Stimulated activated CD4-positive, alpha-beta T cell treated with anti-CD3 and anti-CD28 coated beads, TNF-alpha, amount 100 ng/mL, for 4 hours (primary cell): ENCODE data around the gene MAPT.
"Not testable (repeated sequence)": the region's sequence is repeated elsewhere in the genome, so short reads cannot be mapped to it uniquely, and the experiment has no call there.

Source experiments
- DNase-seq, 3 experiments: peaks; one replicate each; pipeline ENCODE4 v3.0.0-alpha.2; 2020; ENCODE audit warnings: low read depth in 3 of 3

The MAPT gene

DNA sequence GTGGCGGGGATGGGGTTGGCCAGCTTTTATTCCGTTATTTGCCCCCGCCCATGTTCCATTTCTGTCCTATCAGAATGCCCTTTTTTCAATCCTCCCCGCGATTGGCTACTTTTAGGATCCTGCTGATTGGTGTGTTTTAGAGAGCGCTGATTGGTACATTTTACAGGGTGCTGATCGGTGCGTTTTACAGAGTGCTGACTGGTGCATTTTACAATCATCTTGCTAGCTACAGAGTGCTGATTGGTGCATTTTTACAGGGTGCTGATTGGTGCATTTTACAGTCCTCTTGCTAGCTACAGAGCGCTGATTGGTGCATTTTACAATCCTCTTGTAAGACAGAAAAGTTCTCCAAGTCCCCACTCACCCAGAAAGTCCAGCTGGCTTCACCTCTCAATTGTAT is 32.2 kb upstream of the MAPT start:
- not testable (repeated sequence) for DNase-seq

DNA sequence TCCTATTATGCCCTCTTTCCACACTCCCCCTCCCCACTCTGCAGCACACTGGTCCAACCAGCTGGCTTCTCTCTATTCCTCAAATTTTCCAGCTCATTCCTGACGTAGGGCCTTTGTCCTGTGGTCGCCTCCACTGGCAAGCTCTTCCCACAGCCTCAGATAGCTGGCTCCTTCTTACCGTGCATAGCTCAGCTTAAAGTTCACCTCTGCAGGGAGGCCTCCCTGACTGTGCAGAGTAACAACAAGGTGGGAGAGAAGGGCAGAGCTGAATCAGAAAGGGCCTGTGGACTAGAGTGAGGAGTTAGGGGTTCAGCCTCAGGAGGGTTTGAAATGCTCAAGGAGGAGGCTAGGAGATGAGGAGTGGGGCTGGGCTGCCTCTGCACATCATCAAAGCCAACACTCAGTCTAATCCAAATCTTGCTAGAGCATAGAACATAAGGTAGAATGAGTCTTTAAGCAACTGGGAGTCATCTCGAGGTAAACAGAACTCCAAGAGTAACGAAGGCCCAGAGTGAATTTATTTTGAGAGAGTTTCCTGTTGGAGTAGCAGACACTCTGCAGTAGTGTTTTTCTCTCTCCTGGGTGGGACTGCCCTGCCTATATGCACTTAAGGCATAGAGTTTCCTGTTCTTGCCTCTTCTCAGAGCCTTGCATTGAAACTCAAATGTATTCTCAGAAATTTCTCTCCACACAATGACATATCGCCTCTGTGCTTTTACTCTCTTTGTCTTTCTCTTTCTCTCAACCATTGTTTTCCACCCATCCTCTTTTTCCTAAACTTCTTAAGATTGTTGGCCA is 30.3 kb upstream of the MAPT start:
- no peak for DNase-seq

- no peak for DNase-seq
Measured at GRCh38 chr17:45867171-45867570, 27.2 kb upstream of the MAPT start.

DNA sequence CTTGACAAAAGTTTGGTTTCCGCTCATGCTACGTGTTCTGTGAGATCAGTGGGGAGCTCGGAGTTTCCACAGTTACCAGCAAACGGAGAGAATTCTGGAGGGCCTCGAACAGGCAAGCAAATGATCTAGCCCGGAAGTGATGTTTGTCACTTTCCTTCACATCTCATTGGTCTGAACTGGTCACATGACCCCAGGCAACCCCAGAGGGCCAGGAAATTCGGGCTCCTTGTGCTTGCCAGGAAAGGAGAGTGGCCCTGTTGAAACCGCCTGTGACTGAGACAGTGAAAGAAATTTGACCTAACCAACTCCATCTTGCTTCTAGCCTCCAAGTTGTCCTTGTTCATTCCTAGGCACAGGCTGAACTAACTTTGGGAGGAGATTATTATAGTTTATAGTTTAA is 26.7 kb upstream of the MAPT start:
- no peak for DNase-seq

DNA sequence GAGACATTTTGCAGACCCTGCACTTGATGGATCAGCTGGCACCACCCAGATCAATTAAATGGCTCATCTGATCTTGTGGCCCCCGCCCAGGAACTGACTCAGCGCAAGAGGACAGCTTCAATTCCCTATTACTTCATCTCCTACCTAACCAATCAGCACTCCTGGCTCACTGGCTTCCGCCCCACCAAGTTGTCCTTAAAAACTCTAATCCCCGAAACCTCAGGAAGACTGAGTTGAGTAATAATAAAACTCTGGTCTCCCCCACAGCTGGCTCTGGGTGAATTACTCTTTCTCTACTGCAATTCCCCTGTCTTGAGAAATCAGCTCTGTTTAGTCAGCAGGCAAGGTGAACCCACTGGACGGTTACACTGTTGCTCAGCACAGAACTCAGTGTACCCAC is 26.1 kb upstream of the MAPT start:
- DNase-seq: no peak

DNA sequence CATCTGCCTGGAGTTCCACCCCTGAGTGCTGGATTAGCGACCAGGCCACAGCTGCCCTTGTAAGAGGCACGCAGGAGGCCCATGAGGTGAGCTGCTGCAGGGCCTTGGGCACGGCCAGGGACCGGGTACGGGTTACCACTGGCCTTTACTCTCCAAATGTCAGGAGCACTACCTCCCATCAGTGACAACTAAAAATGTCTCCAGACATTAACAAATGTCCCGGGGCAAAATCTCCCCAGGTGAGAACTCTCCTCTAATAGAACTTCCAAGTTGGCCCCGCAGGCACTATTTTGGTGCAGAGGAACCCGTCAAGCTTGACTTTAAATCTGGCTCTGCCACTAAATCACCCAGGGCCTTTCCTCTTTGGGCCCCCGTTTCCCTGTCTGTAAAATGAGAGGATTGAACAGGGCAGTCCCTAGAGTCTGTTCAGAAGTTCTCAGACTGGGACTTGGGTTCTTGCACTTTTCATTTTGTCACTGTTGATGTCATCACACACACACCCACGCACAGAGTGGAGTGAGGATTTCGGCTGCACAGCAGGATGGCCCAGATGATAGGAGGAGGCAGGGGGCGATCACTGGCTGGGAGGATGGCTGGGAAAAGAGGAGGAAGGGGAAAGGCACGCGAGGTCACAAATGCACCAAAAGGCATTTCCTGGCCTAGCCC is 24.5 kb upstream of the MAPT start:
- DNase-seq: no peak

DNA sequence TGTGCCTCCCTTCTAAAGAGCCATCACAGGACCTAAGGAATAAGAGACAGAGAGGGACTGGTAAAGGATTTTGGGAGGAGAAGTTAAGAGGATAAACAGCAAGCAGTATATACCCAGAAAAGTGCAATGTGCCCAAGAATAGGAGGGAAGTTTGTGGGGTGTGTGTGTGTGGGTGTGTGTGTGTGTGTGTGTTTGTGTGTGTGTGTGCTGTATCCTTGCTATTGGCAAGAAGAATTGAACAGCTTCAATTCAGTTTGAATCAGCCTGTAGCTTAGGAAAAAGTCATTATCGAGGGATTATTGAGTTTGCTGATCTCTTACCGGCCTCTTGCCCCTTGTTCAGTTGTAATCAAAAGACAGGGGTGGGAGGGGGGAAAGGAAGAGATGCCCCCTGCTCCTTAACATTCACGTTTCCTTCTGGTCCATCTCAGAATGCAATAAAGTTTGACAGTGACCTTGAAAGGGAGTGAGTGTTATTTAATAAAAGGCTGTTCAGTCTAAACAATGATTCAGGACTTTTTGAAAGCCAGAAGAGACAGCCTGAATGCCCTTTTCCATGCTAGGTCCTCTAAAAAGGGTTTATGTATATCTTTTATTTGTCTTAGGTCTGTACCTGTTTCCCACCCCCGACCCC is 23.9 kb upstream of the MAPT start:
- no peak for DNase-seq

- no peak for DNase-seq
Measured at GRCh38 chr17:45871718-45872117, 22.6 kb upstream of the MAPT start.

GRCh38 chr17:45873728-45874127 is 20.6 kb upstream of the MAPT start:
- no peak for DNase-seq

GRCh38 chr17:45874151-45874550 is 20.2 kb upstream of the MAPT start:
- no peak for DNase-seq

GRCh38 chr17:45876539-45876938 is 17.8 kb upstream of the MAPT start:
- no peak for DNase-seq

GRCh38 chr17:45877467-45877866 is 16.9 kb upstream of the MAPT start:
- DNase-seq: no peak

GRCh38 chr17:45883063-45883462 is 11.3 kb upstream of the MAPT start:
- DNase-seq: no peak

DNA sequence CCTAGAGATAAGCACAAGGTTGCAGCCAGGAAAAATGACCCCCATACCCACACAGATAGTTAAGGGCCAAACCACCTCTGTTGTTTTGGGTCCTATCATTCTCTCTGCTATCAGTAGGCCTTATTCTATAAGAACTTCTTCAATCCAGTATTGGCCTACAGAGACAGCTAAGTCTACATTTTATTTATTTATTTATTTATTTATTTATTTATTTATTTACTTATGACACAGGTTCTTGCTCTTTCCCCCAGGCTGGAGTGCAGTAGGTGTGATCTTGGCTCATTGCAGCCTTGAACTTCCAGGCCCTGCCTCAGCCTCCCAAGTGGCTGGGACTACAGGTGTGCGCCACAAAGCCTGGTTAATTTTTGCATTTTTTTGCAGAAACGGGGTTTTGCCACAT is 7.5 kb upstream of the MAPT start:
- no peak for DNase-seq

DNA sequence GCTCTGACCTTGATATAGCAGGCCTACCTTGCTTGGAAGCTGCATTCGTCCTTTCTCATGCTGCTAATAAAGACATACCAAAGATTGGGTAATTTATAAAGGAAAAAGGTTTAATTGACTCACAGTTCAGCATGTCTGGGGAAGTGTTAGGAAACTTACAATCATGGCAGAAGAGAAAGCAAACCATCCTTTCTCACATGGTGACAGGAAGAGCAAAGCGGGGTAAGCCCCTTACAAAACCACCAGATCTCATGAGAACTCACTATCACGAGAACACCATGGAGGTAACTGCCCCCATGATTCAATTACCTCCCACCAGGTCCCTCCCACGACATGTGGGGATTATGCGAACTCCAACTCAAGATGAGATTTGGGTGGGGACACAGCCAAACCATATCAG is 6.0 kb upstream of the MAPT start:
- DNase-seq: no peak

DNA sequence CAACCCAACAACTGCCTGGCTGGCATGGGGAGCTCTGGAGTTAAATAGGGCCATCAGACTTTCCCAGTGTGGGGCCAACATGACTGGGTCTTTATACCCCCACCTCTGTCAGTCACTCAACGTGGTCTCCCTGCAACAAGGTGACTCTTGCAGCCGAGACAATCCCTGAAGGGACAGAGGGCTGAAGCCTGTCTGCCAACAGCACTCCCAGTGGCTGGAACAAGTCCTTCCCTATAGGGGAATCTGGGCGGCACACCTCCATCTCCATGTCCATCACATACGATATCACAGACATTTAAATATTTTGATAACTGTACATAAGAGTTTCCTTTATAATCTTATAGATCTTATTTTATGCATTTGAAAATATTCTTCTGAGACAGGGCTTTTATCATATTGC is 4.8 kb upstream of the MAPT start:
- no peak for DNase-seq

GRCh38 chr17:45893725-45894021 is 681 bp upstream of the MAPT start:
- DNase-seq: no peak

DNA sequence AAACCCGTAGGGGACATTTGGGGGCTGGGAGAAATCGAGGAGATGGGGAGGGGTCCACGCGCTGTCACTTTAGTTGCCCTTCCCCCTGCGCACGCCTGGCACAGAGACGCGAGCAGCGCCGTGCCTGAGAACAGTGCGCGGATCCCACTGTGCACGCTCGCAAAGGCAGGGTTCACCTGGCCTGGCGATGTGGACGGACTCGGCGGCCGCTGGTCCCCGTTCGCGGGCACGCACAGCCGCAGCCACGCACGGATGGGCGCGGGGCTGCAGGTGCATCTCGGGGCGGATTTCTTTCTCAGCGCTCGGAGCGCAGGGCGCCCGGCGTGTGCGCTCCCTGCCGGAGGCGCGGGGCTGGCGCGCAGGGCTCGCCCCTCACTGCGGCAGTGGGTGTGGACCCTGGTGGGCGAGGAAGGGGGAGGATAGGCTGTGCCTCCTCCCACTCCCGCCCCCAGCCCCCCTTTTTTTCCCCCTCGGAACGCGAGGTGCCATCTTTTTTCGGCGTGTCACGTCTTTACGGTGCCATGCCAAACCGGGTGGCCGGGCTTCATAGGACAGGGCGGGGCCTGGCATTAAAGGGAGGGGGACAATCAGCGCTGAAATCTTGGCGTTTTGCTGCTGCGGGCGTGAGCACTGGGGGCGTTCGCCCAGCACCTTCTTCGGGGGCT is 1.1 kb downstream of the MAPT start:
- peak in 2 of 3 experiments; percentile 12 to 27 for DNase-seq

DNA sequence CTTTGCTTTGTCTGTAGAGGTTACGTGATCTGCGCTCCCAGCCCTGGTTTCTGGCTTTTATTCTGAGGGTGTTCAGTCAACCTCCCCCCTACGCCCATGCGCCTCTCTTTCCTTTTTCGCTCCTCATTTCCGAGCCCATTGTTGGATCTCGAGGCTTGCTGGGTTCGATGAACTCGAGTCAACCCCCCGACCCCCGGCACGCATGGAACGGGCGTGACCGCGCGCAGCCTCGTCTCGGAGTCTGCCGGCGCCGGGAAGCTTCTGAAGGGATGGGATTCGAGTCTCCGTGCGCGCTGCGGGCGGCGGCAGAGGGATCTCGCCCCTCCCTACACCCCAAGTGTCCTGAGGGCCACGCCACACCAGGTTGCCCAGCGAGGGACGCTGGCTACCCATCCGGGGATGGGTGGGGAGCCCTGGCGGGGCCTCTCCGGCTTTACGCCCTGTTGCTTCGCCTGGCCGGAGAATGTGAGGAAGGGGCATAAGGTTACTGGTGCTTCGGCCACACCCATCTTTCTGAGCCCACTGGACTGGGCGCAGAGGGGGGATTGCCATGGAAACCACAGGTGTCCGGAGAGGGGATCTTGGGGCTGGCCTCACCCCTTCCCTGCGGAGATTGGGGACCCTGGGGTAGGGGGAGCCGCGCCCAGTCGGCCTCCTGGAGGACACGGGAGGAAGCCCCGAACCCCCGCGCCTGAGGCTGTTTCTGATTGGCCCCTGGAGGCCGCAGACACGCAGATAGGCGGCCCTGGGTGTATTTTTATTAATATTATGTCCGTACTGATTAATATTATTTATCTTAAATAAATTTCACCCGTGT is 1.8 kb downstream of the MAPT start:
- no peak for DNase-seq

DNA sequence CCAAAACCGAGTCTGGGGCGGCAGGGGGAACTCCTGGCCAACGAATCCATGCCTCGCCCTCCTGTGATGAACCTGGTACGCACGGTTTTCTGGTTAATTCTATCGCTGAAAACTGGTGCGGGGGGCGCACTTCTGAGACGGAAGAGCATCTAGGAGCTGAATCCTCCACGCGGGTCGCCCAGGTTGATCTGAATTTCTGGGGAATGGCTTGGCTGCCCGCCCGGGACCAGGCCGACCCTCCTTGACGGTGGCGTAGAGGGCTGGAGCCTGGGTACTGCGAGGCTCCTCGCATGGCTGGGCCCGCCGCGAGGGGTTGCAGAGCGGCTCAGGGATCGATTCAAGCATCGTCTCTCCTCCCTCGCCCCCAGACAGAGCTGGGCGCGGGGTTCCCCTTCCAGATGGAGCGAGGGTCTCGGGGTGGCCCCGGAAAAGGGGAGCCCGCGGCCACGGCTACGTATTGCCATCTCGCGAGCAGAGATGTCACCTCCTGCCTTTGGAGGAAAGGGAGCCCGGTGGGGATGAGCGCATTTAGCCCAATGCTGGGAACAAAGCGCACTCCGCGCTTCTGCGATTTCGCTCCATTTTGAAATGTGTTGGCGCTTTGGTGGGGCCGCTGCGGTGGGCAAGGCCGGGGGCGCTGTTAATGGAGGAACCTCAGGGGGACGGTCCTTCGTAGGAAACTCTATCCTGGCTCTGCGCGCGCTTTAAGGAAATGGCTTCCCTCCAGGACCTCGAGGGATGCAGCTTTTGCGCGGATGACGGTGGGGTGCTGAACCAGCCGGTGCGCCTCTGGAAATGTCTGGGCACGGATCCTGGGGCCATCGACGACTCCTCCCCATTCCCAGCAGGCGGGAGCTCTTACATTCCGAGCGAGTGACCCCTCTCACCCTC is 2.7 kb downstream of the MAPT start:
- DNase-seq: no peak

DNA sequence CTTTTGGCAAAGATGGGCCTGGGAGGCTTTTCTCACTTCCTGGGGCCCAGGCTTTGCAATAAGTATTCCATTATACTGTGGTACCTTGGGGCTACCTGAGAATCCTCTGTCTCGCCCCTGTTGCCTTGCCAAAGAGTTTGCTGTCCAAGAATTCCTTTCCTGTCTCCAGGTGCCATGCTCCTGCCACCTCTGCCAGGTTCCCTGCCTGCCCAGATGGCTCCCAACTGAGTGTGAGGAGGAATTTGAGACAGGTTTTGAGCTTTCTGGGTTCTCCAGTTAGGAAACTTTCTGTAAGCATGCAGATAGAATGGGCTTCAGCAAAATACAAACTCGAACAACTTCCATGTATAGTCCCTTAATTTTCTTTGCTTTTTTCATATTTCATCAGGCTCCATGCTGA is 5.8 kb downstream of the MAPT start:
- no peak for DNase-seq
